ENCODE measurements around the gene AFDN.

The AFDN gene

DNA sequence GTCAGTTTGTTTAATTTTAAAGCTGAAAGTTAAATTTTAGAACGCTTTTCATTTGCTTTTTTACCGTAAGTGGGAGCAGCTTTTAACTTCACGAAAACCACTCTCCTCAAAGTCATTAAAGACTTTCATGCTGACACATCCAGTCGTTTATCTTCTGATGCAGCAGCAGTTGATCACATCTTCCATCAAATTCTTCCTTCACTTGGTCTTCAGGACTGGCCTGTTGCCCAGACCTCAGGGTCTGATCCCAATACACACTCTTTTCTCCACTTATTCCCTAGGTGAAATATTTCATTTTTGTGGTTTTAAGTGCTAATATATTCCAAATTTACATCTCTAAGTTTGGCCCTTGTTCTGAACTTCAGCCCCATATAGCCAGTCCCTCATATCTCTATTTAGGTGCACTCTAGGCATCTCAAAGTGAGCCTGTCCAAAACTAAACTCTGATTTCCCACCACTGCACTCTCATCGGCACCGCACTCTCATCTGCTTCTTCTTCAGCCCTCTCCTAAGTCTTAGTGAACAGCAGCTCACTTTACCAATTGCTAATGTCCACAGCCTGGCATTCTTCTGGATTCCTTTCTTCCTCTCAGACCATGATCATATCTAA lies 20.4 kb downstream of the AFDN start:
- DNase-seq = no peak
- H3K36me3 ChIP-seq (replicated peaks; ENCODE audit: insufficient read depth, low read length) = no peaks in the 10 kb centered on the region
- no peaks in the 10 kb centered on the region for H3K79me2 ChIP-seq (ENCODE audit: low read length)
- H3K9me3 ChIP-seq (replicated peaks; ENCODE audit: insufficient read depth, low read length) = no peaks in the 10 kb centered on the region
- H3K9ac ChIP-seq (ENCODE audit: low read length) = no peak overlapping the region
- TF ChIP-seq, protein P1, sequence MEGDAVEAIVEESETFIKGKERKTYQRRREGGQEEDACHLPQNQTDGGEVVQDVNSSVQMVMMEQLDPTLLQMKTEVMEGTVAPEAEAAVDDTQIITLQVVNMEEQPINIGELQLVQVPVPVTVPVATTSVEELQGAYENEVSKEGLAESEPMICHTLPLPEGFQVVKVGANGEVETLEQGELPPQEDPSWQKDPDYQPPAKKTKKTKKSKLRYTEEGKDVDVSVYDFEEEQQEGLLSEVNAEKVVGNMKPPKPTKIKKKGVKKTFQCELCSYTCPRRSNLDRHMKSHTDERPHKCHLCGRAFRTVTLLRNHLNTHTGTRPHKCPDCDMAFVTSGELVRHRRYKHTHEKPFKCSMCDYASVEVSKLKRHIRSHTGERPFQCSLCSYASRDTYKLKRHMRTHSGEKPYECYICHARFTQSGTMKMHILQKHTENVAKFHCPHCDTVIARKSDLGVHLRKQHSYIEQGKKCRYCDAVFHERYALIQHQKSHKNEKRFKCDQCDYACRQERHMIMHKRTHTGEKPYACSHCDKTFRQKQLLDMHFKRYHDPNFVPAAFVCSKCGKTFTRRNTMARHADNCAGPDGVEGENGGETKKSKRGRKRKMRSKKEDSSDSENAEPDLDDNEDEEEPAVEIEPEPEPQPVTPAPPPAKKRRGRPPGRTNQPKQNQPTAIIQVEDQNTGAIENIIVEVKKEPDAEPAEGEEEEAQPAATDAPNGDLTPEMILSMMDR (IDR thresholded peaks at IDR 0.05; ENCODE audit: low read length) = no peak
- no peak for TF ChIP-seq EZH2 (optimal IDR thresholded peaks at IDR 0.05; ENCODE audit: low read depth, low read length)
- no peak for TF ChIP-seq EZH2phosphoT487 (IDR thresholded peaks at IDR 0.05; ENCODE audit: low read length)
- H3K4me1 ChIP-seq (ENCODE audit: low read length) = 0 out of 2 replicates have a peak, but pooled peaks cover 6% of the 10 kb centered on the region
- no peak overlapping the region for H2AFZ ChIP-seq (ENCODE audit: low read length)
- H3K27ac ChIP-seq (ENCODE audit: low read length) = no peak overlapping the region
- no peaks in the 10 kb centered on the region for H3F3A ChIP-seq (ENCODE audit: insufficient read depth, low read length)
- H3K27me3 ChIP-seq (replicated peaks; ENCODE audit: insufficient read depth, low read length) = no peaks in the 10 kb centered on the region
- no peak overlapping the region for H3K4me3 ChIP-seq (ENCODE audit: low read length)
- no peaks in the 10 kb centered on the region for H3K9me2 ChIP-seq (replicated peaks; ENCODE audit: insufficient read depth, low read length)
- no peaks in the 10 kb centered on the region for H4K20me1 ChIP-seq (ENCODE audit: insufficient read depth, low read length)
- no peak overlapping the region for H3K4me2 ChIP-seq (ENCODE audit: low read depth, low read length)

DNA sequence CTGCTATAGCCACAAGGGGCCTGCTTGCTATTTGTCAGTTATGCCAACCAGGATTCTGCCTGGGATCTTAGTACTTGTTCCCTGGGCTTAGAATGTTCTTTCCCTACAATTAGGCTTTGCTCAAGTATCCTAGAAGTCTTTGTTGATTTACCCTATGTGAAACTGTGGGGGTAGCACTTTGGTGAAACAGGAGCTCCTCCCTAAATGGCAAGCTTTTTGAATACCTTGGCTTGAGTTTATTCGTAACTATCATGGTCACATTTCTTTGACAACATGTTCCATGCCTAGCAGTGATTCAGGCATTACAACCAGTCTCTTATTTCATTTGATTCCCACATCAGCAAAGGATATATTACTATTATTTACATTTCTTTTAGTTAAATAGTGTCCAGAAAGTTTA lies 21.2 kb downstream of the AFDN start:
- H4K20me1 ChIP-seq (ENCODE audit: insufficient read depth, low read length) = no peaks in the 10 kb centered on the region
- no peaks in the 10 kb centered on the region for H3K27me3 ChIP-seq (replicated peaks; ENCODE audit: insufficient read depth, low read length)
- no peak overlapping the region for H3K4me2 ChIP-seq (ENCODE audit: low read depth, low read length)
- no peak overlapping the region for H3K4me3 ChIP-seq (ENCODE audit: low read length)
- H3K4me1 ChIP-seq (ENCODE audit: low read length) = 0 out of 2 replicates have a peak, but pooled peaks cover 6% of the 10 kb centered on the region
- H3K9me3 ChIP-seq (replicated peaks; ENCODE audit: insufficient read depth, low read length) = no peaks in the 10 kb centered on the region
- no peaks in the 10 kb centered on the region for H3K9me2 ChIP-seq (replicated peaks; ENCODE audit: insufficient read depth, low read length)
- TF ChIP-seq, protein P1 (IDR thresholded peaks at IDR 0.05; ENCODE audit: low read length) = no peak
- TF ChIP-seq EZH2phosphoT487 (IDR thresholded peaks at IDR 0.05; ENCODE audit: low read length) (no peak), EZH2 (optimal IDR thresholded peaks at IDR 0.05; ENCODE audit: low read depth, low read length) (no peak)
- H2AFZ ChIP-seq (ENCODE audit: low read length) = no peak overlapping the region
- no peak for DNase-seq
- no peak overlapping the region for H3K27ac ChIP-seq (ENCODE audit: low read length)
- H3K79me2 ChIP-seq (ENCODE audit: low read length) = no peaks in the 10 kb centered on the region
- no peaks in the 10 kb centered on the region for H3F3A ChIP-seq (ENCODE audit: insufficient read depth, low read length)
- no peak overlapping the region for H3K9ac ChIP-seq (ENCODE audit: low read length)
- H3K36me3 ChIP-seq (replicated peaks; ENCODE audit: insufficient read depth, low read length) = no peaks in the 10 kb centered on the region

DNA sequence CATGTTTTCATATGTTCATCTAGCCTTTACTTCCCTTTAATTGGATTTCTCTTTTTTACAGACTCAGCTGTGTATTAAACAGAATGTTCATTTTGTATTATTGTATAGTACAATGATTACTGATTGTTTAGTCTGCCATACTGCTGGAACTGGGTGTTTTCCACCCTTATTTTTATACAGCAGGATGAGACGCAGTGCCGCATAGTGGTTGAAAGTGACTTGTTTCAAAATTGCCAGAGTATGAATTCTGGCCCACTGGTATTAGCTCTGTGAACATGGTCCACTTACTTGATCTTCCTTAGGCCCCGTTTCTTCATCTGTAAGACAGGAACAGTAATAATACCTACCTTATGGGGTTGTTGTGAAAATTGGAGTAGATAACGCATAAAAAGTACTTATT lies 22.1 kb downstream of the AFDN start:
- H4K20me1 ChIP-seq (ENCODE audit: insufficient read depth, low read length) = no peaks in the 10 kb centered on the region
- no peaks in the 10 kb centered on the region for H3K79me2 ChIP-seq (ENCODE audit: low read length)
- H3K4me2 ChIP-seq (ENCODE audit: low read depth, low read length) = no peak overlapping the region; the same call in 1 of the 2 replicates
- no peak overlapping the region for H3K9ac ChIP-seq (ENCODE audit: low read length)
- no peak overlapping the region for H3K27ac ChIP-seq (ENCODE audit: low read length)
- no peak overlapping the region for H2AFZ ChIP-seq (ENCODE audit: low read length)
- H3F3A ChIP-seq (ENCODE audit: insufficient read depth, low read length) = no peaks in the 10 kb centered on the region
- no peak for DNase-seq
- H3K4me3 ChIP-seq (ENCODE audit: low read length) = no peak overlapping the region
- 0 out of 2 replicates have a peak, but pooled peaks cover 6% of the 10 kb centered on the region for H3K4me1 ChIP-seq (ENCODE audit: low read length)
- no peaks in the 10 kb centered on the region for H3K9me3 ChIP-seq (replicated peaks; ENCODE audit: insufficient read depth, low read length)
- no peaks in the 10 kb centered on the region for H3K9me2 ChIP-seq (replicated peaks; ENCODE audit: insufficient read depth, low read length)
- H3K36me3 ChIP-seq (replicated peaks; ENCODE audit: insufficient read depth, low read length) = no peaks in the 10 kb centered on the region
- TF ChIP-seq, protein P1 (IDR thresholded peaks at IDR 0.05; ENCODE audit: low read length) = no peak
- no peak for TF ChIP-seq EZH2 (optimal IDR thresholded peaks at IDR 0.05; ENCODE audit: low read depth, low read length)
- H3K27me3 ChIP-seq (replicated peaks; ENCODE audit: insufficient read depth, low read length) = no peaks in the 10 kb centered on the region

Measured in MM.1S (cell line).